NCI-H524 (cell line): ENCODE measurements around the gene ADGRL1.

Source experiments
- DNase-seq, 2 experiments: peaks; one replicate each; lab custom pipeline; 2025; lab: John Stamatoyannopoulos, UW

Gene ADGRL1

DNA sequence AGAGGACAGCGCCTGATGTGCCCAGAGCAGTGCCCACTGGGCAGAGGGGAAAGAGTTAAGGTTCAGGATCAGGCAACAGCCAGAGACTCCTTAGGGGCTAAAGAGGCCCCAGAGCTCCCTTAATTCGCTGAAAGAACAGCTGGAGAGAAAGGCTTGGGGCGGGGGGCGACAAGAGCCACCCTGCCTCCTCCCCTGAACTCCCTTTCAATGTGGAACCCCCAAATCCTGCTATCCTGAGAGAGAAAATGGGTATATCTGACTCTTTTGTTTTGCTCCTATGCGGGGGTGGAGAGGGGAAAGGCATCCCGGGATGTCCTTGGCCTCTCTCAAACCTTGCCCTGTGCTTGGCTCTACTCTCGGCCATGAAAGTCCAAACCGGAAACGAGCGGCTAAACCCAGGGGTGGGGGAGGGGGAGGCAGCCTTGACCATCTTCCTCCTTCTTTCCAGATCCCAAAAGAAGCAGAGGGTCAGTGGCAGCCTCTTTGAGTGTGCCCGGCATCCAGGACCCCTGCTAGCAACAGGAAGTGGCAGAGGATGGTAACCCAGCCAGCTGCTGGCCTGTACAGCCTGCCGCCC, 93.1 kb downstream of the ADGRL1 start:
- no peak for DNase-seq

DNA sequence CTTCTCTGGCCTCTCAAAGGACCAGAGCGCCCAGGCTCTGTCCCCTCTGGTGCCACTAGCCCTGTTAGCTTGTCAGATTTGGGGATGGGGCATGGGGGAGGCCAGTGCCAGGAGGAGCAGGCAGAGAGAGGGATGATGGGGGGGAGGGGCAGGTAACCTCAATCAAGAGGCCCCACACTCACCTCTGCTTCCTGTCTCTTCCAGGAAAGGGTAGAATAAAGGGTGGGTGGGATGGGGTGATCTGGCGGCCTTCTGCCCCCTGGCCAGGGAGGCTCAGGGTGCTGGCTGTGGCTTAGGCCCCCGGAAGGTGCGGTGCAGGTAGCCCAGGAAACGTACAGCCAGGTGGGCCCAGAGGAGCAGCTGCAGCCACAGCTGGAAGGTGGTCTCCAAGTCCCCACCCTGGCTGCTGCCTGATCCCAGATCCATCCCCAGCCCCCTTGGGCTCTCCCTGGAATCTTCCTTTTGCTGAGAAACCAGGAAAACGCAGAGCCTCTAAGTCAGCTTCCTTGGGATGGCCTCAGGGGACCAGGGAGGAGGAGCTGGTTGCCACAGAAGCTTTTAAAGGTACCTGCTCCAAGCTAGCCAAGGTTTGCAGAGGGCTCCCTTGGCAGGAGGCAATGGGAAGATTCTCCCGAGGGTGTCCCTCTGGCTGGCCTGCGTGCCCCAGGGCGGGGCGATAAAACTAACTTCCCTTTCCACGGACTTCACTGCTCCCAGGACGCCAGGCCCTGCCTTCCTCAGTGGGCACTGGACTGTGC, 93.7 kb downstream of the ADGRL1 start:
- no peak for DNase-seq

DNA sequence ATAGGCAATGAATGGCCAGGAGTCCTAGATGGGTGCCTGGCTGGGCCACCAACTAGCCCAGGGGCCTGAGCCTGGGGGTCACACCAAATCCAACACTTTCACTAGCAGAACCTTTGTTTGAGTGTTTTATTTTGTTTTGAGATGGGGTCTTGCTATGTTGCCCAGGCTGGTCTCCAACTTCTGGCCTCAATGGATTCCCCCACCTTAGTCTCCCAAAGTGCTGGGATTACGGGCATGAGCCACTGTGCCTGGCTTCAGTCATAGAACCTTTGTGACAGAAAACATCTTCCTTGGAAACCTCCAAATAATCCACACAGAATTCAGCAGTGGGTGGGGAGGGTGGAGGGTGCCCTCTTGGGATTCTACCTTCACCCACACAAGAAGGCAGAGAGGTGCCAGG, 94.5 kb downstream of the ADGRL1 start:
- no peak for DNase-seq

DNA sequence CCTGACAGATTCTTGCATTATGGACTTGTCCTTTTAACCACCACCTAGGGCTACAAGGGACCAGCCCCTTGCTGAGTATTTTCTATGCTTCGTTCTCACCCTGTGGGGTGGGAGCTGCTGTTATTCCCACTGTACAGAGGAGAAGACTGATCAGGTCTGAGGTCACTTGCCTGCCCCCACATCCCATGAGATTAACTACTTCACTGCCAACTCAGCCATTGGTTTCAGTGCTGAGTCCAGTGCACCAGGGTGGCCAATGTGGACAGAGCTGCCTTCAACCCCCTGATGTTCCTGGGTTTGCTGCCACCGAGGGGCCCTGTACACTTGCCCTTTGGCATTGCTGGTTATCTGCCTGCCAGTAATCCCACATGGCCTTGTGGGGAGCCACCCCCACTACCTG, 95.3 kb downstream of the ADGRL1 start:
- DNase-seq, result no peak

DNA sequence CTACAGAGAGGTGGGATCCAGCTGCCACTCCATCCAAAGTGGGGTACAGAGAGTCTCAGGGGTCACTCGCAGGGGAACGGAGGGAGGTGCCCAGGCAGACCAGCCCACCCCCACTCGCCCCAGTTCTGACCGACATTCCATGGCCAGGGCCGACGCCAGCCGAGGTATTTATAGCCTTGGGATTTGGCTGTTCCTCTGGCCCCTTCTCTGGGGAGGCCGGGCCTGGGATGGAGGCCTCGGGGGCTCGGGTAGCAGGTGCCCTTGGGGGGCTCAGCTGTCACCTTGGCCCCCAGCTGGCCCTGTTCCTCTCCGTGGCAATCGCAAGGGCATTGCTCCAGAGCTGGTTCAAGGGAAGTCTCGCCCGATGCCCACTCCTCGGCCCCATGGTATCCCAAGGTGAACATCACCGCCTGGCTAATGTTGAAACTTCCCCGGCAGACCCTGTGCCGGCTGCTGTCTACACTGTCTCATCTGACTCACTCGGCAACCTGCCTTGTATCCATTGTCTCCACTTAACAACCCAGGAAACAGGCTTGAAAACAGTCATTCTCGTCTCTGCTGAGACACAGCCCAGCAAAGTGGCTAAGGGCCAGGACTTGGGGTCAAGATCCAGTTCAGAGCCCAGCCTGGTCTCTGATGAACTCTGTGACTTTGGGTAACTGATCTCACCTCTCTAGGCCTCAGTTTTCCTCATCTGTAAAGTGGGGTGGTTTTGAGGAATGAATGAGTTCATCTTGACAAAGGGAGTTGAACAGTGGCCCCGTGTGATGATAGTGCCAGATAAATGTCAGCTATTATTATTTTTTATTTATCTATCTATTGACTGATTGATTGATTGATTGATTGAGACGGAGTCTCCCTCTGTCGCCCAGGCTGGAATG, 98.1 kb downstream of the ADGRL1 start:
- no peak for DNase-seq

DNA sequence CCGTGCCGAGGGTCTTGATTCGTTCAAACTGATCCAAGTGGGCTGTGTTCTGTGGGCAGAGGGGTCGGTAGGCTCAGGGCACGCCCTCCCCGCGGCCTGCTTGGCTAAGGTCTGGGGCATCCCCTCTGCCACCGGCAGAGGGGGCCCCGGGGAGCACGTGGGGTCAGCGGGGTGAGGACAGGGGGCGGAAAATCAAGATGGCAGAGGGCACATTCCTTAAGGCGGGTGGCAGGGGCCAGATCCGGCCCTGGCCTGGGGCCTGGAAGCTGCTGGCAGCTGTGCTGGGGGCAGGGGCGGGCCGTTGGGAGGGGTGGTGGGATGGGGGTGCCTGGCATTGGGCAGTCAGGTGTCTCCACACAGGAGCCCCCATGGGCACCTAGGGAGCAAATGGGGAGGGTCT, 99.1 kb downstream of the ADGRL1 start:
- DNase-seq, result no peak

DNA sequence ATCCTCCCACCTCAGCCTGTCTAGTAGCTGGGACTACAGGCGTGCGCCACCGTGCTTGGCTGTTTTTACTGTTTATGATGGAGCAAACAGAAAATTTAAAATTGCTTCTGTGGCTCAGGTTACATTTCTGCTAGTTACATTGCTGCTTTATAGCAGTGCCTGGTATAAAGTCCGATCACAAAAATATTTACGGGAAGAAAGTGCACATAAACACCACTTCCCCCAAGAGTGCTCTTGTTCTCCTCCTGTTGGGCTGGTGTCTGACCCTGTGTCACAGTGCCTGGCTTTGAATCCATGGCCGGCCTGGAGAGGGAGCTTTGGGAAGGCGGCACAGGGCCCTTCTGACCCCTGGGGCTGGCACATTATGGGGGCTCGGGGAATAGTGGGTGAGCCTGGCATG, 100.3 kb downstream of the ADGRL1 start:
- DNase-seq, result no peak

DNA sequence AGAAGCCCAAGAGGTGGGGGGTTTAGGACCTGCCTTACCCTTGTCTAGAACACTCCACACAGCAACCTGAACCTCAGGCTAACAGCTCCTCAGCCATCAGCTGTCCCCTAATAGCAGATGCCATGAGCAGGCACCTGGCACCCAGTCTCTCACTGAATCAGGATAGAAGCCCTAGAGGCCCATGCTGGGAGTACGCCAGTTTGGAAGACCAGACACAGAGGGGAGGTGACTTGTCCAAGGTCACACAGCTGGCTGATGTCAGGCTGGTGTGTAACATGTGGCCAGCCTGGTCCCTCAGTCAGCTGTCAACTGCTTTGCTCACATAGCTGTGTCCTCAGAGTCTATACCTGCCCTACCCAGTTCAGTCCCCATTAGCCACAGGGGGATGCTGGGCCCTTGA, 102.7 kb downstream of the ADGRL1 start:
- no peak for DNase-seq

DNA sequence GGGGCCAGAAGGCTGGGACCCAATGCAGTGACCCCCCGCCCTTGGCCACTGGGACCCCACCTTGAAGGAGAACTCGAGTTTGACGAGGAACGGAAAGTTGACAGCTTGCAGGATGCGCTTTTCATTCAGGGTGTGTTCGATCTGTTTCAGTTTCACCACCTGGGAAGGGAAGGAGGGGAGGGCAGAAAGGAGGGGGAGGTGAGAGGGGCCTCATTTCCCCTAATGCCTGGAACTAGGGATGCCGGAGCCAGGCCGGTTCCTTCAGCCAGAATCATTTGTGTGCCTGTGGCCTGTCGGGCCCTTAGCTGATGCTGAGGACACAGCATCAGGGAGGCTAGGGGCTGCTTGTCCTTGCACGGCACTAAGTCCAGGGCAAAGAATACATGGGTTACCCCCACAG, 103.2 kb downstream of the ADGRL1 start:
- DNase-seq, result no peak

DNA sequence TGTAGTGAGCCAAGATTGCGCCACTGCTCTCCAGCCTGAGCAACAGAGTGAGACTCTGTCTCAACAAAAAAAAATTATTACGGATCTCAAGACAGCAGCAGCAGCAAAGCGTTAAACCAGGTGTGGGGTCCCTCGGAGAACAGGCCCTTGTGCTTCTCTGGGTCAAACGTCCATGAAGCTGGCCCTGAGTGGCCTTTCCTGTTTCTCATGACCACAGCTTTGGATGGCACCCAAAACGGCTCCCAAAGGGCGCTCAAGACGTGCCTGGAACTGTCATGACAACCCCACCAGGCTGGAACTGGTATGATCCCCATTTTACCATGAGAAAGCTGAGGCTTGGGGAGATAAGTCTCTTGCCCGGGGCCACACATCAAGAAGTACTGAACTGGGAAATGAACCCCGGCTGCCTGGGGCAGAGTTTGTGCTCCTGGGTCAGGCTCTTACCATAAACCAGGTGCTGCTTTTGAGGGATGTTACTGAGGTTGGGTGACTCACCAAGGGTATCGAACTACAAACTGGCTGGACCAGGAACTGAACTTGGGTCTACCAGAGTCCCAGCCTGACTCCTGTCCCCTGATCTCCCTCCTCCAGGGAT, 103.8 kb downstream of the ADGRL1 start:
- DNase-seq, result no peak

DNA sequence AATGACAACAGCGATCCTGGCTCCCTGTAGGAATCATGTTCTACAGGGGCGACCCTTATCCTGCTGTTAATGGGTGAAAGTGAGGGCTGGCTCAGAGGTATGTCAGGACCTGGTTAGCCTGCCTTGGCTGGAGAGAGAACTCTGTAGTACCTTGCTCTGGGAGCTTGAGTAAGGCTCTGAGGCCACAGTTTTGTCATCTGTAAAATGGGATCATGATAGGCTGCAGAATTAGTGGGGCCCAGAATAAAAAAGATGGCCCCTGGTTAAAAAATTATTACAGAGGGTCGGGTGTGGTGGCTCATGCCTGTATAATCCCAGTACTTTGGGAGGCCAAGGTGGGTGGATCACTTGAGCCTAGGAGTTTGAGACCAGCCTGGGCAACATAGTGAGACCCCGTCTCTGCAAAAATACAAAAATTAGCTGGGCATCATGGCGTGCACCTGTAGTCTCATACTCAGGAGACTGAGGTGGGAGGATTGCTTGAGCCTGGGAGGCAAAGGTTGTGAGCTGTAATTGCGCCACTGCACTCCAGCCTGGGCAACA, 104.9 kb downstream of the ADGRL1 start:
- no peak for DNase-seq
